Thoracic aorta endothelial cell (primary cell): ENCODE data around the gene EMILIN3. TPM values are rescaled to one million over a fixed set of nuclear protein-coding genes. Genes with fewer than 3 reads are reported as not detected.

Experiments
- total RNA-seq: library from RNA; depleted of rRNA; stranded (reverse); fragments of >200 nt; gene quantifications from 2 replicates; pipeline ENCODE4 v1.2.3, GENCODE V29; 2012

Gene EMILIN3
- not detected in 2 replicates for total RNA-seq

GRCh38 chr20:41366546-41367392 is at the start of gene EMILIN3:
Gene EMILIN3, minus strand, starts transcription at chr20:41366818. Its CDS starts 184 bp downstream, at chr20:41366634.

DNA sequence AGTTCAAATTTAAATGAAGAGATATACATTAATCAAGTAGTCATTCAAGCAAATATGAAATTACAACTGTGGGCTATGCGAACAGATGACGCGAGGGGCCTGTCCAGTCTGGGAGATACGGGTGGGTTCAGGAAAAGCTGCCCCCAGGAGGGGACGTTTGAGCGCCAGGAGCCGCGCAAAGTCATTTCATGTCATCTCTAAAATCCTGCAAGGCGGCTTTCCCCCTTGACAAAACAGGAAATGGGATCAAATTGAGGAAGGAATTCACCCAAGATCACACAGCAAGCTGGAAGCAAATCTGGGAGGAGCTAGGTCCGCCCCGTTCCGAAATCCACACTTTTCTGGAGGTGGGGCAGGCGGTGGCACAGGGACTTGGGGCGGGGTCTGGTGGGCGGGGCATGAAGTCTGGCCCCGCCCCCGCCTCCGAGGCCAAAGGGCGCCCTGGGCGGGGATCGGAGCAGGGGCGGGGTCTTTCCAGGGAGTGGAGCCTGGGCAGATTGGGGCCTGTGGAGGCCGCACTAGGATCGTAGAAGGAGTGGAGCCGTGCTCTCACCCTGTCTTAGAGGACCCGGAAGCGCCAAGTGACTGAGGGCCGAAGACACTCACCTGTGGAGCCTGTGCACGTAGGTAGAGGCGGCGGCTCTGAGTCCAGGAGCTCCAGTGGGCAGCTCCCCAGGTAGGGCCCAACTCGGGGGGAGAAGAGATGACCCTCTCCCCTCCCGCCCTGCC is 26.1 kb downstream of the EMILIN3 start, which contains the start of gene LPIN3:
Gene LPIN3, plus strand, starts transcription at position 495 of the 729 bp plus-strand sequence. CDS start 4,983 bp downstream, outside the sequence.

GRCh38 chr20:41317546-41318270 is 48.9 kb downstream of the EMILIN3 start, which contains the start of gene ZHX3:
Gene ZHX3, minus strand, starts transcription at chr20:41317731. Its CDS starts 112,815 bp downstream, at chr20:41204916.

Other genes with a start within 250 kb of the EMILIN3 start
- gene PLCG1, start 229.3 kb downstream of the EMILIN3 start, total RNA-seq: 101 and 112 TPM in 2 replicates
- 15.8 and 16.9 TPM in 2 replicates for gene ZHX3, start 49.1 kb downstream of the EMILIN3 start, total RNA-seq
- gene LPIN3, start 26.0 kb downstream of the EMILIN3 start, total RNA-seq: 3.5 and 5.2 TPM in 2 replicates